ENCODE data around the gene SEZ6L2.
"Not testable (repeated sequence)": the region's sequence is repeated elsewhere in the genome, so short reads cannot be mapped to it uniquely, and the experiment has no call there.

Gene SEZ6L2

DNA sequence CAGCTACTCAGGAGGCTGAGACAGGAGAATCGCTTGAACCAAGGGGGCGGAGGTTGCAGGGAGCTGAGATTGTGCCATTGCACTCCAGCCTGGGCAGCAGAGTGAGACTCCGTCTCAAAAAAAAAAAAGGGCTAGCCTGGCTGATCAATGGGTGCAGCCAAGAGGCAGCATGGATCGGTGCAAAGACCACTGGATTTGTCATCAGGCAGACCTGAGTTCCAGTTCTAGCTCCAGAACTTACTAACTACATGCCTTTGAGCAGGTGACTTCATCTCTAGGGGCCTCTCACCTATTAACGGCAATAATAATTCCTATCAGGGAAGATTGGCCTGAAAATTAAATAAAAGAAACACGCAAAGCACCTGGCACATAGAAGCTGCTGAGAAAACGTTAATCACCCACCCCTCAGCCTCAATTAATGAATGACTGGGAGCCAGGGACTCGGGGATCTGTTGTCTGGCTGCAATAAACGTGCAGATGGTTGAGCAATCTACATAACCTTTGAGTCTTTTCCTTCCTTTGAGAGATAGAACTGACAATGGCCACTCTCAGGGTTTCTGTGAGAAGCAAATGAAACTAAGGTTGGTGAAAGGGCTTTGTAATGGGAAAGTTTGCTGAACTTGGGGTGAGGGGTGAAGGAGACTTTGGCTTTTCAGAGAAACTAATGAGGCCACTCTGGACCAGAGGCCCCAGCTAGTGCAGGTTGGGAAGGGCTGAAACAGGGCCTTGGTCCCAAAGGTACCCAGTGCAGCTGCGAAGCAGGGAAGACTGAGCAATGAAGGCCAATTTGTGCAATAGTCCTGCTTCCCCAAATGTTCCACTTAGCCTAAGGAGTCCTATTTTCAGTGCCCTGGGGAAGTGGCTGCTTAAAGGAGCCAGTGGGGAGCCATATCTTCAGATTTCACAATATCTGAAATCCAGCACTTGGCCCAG lies 7.6 kb downstream of the SEZ6L2 start:
- no peak overlapping the region for H3K9ac ChIP-seq (ENCODE audit: low read length in 5 of 5)
- H3K9me3 ChIP-seq (ENCODE audit: control insufficient read depth in 5 of 5, low read length in 5 of 5) = no peaks in the 10 kb centered on the region
- no peaks in the 10 kb centered on the region for H3K4me1 ChIP-seq (ENCODE audit: control insufficient read depth in 5 of 5, insufficient read depth in 5 of 5, low read length in 5 of 5)
- H3K27ac ChIP-seq (ENCODE audit: low read depth, low read length) = no peak overlapping the region
- H3K4me3 ChIP-seq (ENCODE audit: low read depth in 1 of 5, low read length in 5 of 5) = no peak overlapping the region
- H3K27me3 ChIP-seq (ENCODE audit: control insufficient read depth in 5 of 5, insufficient read depth in 4 of 5, low read length in 5 of 5) = peaks cover 0 to 5% (median 2%) of the 10 kb centered on the region in 5 donors
- no peaks in the 10 kb centered on the region for H3K36me3 ChIP-seq (ENCODE audit: control insufficient read depth in 5 of 5, insufficient read depth in 5 of 5, low read length in 5 of 5)

DNA sequence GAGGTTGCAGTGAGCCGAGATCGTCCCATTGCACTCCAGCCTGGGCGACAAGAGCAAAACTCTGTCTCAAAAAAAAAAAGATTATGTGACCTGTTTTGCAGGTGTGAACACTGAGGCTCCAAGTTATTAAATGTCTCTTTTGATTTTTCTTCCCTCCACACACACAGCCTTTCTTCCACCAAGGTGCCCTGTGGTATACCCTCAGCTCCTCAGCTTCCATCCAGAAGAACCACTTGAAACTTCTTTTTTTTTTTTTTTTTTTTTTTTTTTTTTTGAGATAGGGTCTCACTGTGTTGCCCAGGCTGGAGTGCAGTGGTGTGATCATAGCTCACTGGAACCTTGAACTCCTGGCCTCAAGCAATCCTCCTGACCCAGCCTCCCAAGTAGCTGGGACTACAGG lies 10.0 kb downstream of the SEZ6L2 start:
- H3K9ac ChIP-seq (ENCODE audit: low read length in 5 of 5); H3K9me3 ChIP-seq (ENCODE audit: control insufficient read depth in 5 of 5, low read length in 5 of 5); H3K4me1 ChIP-seq (ENCODE audit: control insufficient read depth in 5 of 5, insufficient read depth in 5 of 5, low read length in 5 of 5); H3K4me3 ChIP-seq (ENCODE audit: low read depth in 1 of 5, low read length in 5 of 5); H3K36me3 ChIP-seq (ENCODE audit: control insufficient read depth in 5 of 5, insufficient read depth in 5 of 5, low read length in 5 of 5); H3K27me3 ChIP-seq (ENCODE audit: control insufficient read depth in 5 of 5, insufficient read depth in 4 of 5, low read length in 5 of 5); H3K27ac ChIP-seq (ENCODE audit: low read depth, low read length): not testable (repeated sequence)

DNA sequence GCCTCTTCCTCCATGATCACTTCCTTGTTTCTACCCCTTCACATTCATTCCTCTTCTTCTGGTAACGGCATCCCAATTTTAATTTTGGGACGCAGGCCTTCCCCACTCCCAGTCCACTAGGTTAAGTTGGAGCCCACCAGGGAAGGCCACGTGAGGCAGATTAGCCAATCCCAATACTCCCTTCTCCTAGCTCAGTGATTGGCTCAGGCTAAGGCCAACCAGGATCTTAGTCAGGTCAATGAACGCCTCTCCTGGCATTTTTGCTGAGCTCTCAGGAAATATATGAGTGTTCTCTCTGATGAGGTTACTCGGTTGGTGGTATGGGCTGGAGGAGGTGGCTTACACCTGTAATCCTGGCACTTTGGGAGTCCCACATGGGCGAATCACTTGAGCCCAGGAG lies 15.4 kb downstream of the SEZ6L2 start:
- Histone ChIP-seq H3K4me1 (ENCODE audit: control insufficient read depth in 5 of 5, insufficient read depth in 5 of 5, low read length in 5 of 5) (no peaks in the 10 kb centered on the region), H3K27ac (ENCODE audit: low read depth, low read length) (no peak overlapping the region), H3K36me3 (ENCODE audit: control insufficient read depth in 5 of 5, insufficient read depth in 5 of 5, low read length in 5 of 5) (no peaks in the 10 kb centered on the region), H3K4me3 (ENCODE audit: low read depth in 1 of 5, low read length in 5 of 5) (no peak overlapping the region), H3K27me3 (ENCODE audit: control insufficient read depth in 5 of 5, insufficient read depth in 4 of 5, low read length in 5 of 5) (peaks cover 6 to 13% (median 8%) of the 10 kb centered on the region in 5 donors), H3K9me3 (ENCODE audit: control insufficient read depth in 5 of 5, low read length in 5 of 5) (no peaks in the 10 kb centered on the region), H3K9ac (ENCODE audit: low read length in 5 of 5) (no peak overlapping the region)

DNA sequence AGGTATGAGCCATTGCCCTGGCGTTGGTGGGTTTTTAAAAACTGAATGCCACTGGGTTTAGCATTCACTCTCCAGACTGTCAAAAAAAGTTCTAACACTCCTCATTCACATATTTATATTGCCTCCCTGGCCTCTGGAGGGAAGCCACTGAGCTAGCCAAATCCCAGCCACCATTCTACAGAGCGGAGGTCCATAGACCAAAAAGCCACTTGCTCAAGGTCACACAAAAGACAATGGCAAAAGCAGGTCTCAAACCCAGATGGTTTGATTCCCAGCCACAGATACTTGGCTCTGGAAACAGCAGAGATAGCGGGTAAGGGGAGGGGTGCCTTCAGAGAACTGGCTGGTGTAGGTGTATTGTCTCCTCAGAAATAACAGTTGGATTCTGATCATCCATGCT lies 18.3 kb downstream of the SEZ6L2 start:
- Histone ChIP-seq H3K27ac (ENCODE audit: low read depth, low read length) (no peak overlapping the region), H3K4me1 (ENCODE audit: control insufficient read depth in 5 of 5, insufficient read depth in 5 of 5, low read length in 5 of 5) (peaks cover 0 to 15% (median 10%) of the 10 kb centered on the region in 5 donors), H3K27me3 (ENCODE audit: control insufficient read depth in 5 of 5, insufficient read depth in 4 of 5, low read length in 5 of 5) (peaks cover 25 to 32% (median 28%) of the 10 kb centered on the region in 5 donors), H3K36me3 (ENCODE audit: control insufficient read depth in 5 of 5, insufficient read depth in 5 of 5, low read length in 5 of 5) (no peaks in the 10 kb centered on the region), H3K4me3 (ENCODE audit: low read depth in 1 of 5, low read length in 5 of 5) (no peak overlapping the region), H3K9me3 (ENCODE audit: control insufficient read depth in 5 of 5, low read length in 5 of 5) (no peaks in the 10 kb centered on the region), H3K9ac (ENCODE audit: low read length in 5 of 5) (no peak overlapping the region)

DNA sequence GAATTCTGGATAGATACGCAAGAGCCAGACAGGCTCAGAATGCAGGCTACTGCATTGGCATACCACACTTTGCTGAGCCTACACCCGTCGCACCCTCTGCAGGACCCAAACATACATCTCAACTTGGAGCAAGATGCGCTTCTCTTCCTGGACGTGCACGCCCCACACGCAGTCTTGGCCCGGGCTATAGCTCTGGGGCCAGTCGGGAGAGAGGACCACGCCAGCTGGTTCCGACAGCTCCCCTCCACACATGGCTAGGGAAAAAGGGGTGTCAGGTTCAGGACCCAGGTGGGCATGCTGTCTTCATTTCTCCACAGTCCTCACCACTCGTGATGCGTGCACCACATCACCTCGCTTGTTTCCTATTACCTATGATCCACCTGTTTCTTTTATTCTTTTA lies 21.2 kb downstream of the SEZ6L2 start:
- Histone ChIP-seq H3K36me3 (ENCODE audit: control insufficient read depth in 5 of 5, insufficient read depth in 5 of 5, low read length in 5 of 5) (no peaks in the 10 kb centered on the region), H3K9ac (ENCODE audit: low read length in 5 of 5) (no peak overlapping the region), H3K4me1 (ENCODE audit: control insufficient read depth in 5 of 5, insufficient read depth in 5 of 5, low read length in 5 of 5) (peaks cover 0 to 15% (median 10%) of the 10 kb centered on the region in 5 donors), H3K9me3 (ENCODE audit: control insufficient read depth in 5 of 5, low read length in 5 of 5) (no peaks in the 10 kb centered on the region), H3K27me3 (ENCODE audit: control insufficient read depth in 5 of 5, insufficient read depth in 4 of 5, low read length in 5 of 5) (peaks cover 25 to 39% (median 31%) of the 10 kb centered on the region in 5 donors), H3K4me3 (ENCODE audit: low read depth in 1 of 5, low read length in 5 of 5) (no peak overlapping the region), H3K27ac (ENCODE audit: low read depth, low read length) (no peak overlapping the region)

DNA sequence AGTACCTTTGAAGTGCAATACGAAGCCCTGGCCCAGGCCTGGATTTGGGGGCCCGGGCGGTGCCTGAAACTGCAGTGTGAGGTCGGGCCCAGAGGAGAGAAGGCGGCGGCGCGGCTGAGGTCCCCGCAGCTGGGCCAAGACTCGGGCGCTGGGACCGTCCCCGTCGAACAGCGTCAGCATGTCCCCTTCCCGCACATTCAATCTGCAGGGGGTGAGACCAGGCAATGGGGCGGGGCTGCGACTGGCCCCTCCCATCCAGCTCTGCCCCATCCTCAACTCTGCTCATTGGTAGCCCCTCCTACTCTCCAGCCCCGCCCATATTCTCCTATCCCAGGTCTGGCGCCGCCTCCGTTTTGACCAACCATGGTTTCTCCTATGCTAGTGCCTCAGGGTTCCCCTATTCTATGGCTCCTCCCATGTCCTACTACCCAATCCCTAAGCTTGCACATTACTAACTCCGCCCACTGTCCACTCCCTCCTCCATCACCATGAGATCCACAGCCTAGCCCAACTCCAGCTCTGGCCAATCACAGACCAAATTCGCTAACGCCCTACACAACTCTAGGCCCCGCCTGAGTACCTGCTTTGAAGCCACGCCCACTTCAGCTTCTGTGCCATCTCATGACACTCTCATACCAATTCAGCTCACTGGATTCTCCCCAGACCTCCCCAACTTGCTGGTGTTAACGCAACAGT lies 21.9 kb downstream of the SEZ6L2 start:
- Histone ChIP-seq H3K27ac (ENCODE audit: low read depth, low read length) (no peak overlapping the region), H3K27me3 (ENCODE audit: control insufficient read depth in 5 of 5, insufficient read depth in 4 of 5, low read length in 5 of 5) (peaks cover 25 to 39% (median 31%) of the 10 kb centered on the region in 5 donors), H3K9ac (ENCODE audit: low read length in 5 of 5) (no peak overlapping the region), H3K4me1 (ENCODE audit: control insufficient read depth in 5 of 5, insufficient read depth in 5 of 5, low read length in 5 of 5) (peaks cover 0 to 15% (median 10%) of the 10 kb centered on the region in 5 donors), H3K9me3 (ENCODE audit: control insufficient read depth in 5 of 5, low read length in 5 of 5) (no peaks in the 10 kb centered on the region), H3K4me3 (ENCODE audit: low read depth in 1 of 5, low read length in 5 of 5) (peak overlapping the region in 1 of 5 donors; percentile 24), H3K36me3 (ENCODE audit: control insufficient read depth in 5 of 5, insufficient read depth in 5 of 5, low read length in 5 of 5) (no peaks in the 10 kb centered on the region)

DNA sequence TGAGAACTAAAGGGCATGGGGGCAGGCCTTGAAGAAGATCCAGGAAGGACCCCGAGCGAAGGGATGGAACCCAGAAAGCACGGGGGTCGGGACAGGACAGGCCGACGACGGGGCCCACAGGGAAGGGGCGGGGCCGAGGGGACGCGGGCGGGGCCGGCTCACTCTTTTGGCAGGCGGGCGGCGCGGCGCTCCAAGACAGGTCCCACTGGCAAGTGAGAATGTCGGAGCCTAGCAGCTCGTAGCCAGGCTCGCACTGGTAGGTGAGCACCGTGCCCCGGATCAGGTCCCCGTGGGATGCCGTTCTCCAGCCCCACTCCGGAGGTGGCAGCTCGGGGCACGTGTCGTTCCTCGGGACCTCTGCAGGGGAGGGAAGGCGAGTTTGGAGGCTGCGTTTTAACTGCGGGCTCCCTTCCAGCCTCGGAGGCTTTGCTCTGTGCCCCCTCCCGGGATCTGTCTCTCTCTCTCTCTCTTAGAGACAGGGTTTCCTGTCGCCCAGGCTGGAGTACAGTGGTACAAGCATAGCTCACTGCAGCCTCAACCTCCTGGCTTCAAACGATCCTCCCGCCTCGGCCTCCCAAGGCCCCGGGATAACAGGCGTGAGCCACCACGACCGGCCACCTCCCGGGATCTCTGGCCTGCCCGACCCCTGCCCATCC lies 22.6 kb downstream of the SEZ6L2 start:
- no peaks in the 10 kb centered on the region for H3K36me3 ChIP-seq (ENCODE audit: control insufficient read depth in 5 of 5, insufficient read depth in 5 of 5, low read length in 5 of 5)
- H3K27ac ChIP-seq (ENCODE audit: low read depth, low read length) = no peak overlapping the region
- no peak overlapping the region for H3K9ac ChIP-seq (ENCODE audit: low read length in 5 of 5)
- peaks cover 25 to 39% (median 31%) of the 10 kb centered on the region in 5 donors for H3K27me3 ChIP-seq (ENCODE audit: control insufficient read depth in 5 of 5, insufficient read depth in 4 of 5, low read length in 5 of 5)
- H3K9me3 ChIP-seq (ENCODE audit: control insufficient read depth in 5 of 5, low read length in 5 of 5) = no peaks in the 10 kb centered on the region
- H3K4me1 ChIP-seq (ENCODE audit: control insufficient read depth in 5 of 5, insufficient read depth in 5 of 5, low read length in 5 of 5) = peaks cover 0 to 15% (median 10%) of the 10 kb centered on the region in 5 donors
- peak overlapping the region in 3 of 5 donors; percentile 36 to 51 (median 36) for H3K4me3 ChIP-seq (ENCODE audit: low read depth in 1 of 5, low read length in 5 of 5)

DNA sequence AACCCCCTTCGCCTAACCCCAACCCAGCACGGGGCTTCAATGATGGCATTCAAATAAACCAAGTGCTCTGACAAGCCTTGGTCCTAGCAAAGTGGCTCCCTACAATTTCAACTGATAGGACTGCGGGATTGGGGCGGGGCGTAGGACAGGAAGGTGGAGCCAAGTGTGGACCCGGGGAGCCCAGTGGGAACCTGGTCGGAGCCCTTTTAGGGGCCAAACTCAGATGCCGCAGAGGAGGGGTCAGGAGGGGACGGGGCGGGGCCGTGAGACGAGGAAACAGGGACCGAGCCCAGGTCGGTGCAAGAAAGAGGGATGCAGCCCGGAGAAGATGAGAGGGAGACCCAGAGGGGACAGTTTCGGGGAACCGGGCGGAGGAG lies 23.1 kb downstream of the SEZ6L2 start:
- Histone ChIP-seq H3K9me3 (ENCODE audit: control insufficient read depth in 5 of 5, low read length in 5 of 5) (no peaks in the 10 kb centered on the region), H3K9ac (ENCODE audit: low read length in 5 of 5) (no peak overlapping the region), H3K36me3 (ENCODE audit: control insufficient read depth in 5 of 5, insufficient read depth in 5 of 5, low read length in 5 of 5) (no peaks in the 10 kb centered on the region), H3K27me3 (ENCODE audit: control insufficient read depth in 5 of 5, insufficient read depth in 4 of 5, low read length in 5 of 5) (peaks cover 25 to 39% (median 32%) of the 10 kb centered on the region in 5 donors), H3K27ac (ENCODE audit: low read depth, low read length) (no peak overlapping the region), H3K4me3 (ENCODE audit: low read depth in 1 of 5, low read length in 5 of 5) (peak overlapping the region in 2 of 5 donors; percentile 36 to 51), H3K4me1 (ENCODE audit: control insufficient read depth in 5 of 5, insufficient read depth in 5 of 5, low read length in 5 of 5) (peaks cover 0 to 15% (median 10%) of the 10 kb centered on the region in 5 donors)

DNA sequence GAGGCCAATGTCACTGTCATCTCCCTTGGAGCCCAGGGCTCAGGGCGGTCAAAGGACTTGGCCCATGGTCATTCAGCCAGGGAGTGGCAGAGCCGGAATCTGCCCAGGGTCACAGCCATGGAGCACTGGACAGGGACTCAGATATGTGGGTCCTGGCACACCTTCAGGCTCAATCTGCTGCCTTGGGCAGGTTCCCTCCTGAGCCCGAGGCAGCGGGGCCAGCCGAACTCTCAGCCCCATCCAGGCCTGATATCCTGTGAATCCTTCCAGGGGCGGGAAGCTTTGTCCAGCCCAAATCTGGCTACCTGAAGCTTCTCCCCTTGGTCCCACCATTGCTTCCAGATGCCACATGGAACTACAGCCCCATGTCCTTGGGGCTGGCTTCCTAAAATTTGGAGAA lies 24.1 kb downstream of the SEZ6L2 start:
- no peak overlapping the region for H3K27ac ChIP-seq (ENCODE audit: low read depth, low read length)
- H3K27me3 ChIP-seq (ENCODE audit: control insufficient read depth in 5 of 5, insufficient read depth in 4 of 5, low read length in 5 of 5) = peaks cover 25 to 36% (median 32%) of the 10 kb centered on the region in 5 donors
- H3K4me3 ChIP-seq (ENCODE audit: low read depth in 1 of 5, low read length in 5 of 5) = no peak overlapping the region
- peaks cover 0 to 15% (median 10%) of the 10 kb centered on the region in 5 donors for H3K4me1 ChIP-seq (ENCODE audit: control insufficient read depth in 5 of 5, insufficient read depth in 5 of 5, low read length in 5 of 5)
- H3K9ac ChIP-seq (ENCODE audit: low read length in 5 of 5) = no peak overlapping the region
- no peaks in the 10 kb centered on the region for H3K9me3 ChIP-seq (ENCODE audit: control insufficient read depth in 5 of 5, low read length in 5 of 5)
- H3K36me3 ChIP-seq (ENCODE audit: control insufficient read depth in 5 of 5, insufficient read depth in 5 of 5, low read length in 5 of 5) = no peaks in the 10 kb centered on the region

Data from subcutaneous abdominal adipose tissue (tissue), 5 donors.